Epithelial cell of proximal tubule (primary cell): ENCODE results near the gene GRIA1. TPM values are rescaled to one million over a fixed set of nuclear protein-coding genes. Genes with fewer than 3 reads are reported as not detected.

ENCODE experiments used
- DNase-seq: peaks from one replicate; pipeline ENCODE4 v3.0.0-alpha.2; 2011; ENCODE audit warnings: low read depth
- H3K4me3 ChIP-seq: 2 replicates; pipeline ENCODE4 v1.5.1; 2011; ENCODE audit warnings: low read depth, mild to moderate bottlenecking, low read length
- total RNA-seq: library from RNA; depleted of rRNA; stranded (reverse); fragments of >200 nt; gene quantifications from 2 replicates; pipeline ENCODE4 v1.2.3, GENCODE V29; 2015
- TF ChIP-seq, protein P1 (sequence below): conservative IDR thresholded peaks from 2 replicates; pipeline ENCODE4 v1.5.1; 2012; ENCODE audit warnings: low read depth, mild to moderate bottlenecking, low read length

GRIA1 gene
- total RNA-seq, 1 donor from 2014 or later: not detected

DNA sequence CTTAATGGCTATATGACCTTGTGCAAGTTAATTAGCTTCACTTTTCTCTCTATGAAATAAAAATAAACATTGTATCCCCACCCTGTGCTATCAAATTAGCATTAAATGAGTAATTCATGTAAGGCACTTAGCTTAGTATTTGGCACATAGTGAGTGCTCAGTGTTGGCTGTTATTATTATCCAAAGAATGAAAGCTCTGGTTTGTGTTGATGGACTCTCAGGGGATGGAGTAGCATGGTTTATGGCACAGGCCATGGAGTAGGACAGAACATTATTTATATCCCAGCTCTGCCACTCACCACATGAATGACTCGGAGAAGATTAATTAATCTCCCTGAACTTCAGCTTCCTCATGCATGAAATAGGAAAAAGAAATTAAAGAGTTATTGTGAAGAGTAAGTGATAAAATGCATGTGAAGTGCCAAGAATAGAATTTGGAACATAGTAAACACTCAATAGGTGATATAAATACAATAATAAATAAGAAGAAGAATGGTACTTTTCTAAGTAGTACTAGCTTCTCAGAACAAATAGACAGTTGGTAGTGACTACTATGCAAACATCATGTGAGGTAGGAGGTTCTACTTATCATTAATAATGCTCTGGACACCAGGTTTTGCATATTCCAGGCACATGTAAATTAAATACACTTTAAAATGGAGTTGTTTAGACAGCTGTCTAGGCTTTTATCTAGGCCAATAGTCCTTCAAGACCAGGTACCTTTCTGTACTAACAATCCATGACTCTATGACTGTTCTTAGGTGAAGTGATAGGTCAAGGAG lies 146.4 kb downstream of the GRIA1 start:
- no peak overlapping the region for H3K4me3 ChIP-seq
- TF ChIP-seq, protein P1, sequence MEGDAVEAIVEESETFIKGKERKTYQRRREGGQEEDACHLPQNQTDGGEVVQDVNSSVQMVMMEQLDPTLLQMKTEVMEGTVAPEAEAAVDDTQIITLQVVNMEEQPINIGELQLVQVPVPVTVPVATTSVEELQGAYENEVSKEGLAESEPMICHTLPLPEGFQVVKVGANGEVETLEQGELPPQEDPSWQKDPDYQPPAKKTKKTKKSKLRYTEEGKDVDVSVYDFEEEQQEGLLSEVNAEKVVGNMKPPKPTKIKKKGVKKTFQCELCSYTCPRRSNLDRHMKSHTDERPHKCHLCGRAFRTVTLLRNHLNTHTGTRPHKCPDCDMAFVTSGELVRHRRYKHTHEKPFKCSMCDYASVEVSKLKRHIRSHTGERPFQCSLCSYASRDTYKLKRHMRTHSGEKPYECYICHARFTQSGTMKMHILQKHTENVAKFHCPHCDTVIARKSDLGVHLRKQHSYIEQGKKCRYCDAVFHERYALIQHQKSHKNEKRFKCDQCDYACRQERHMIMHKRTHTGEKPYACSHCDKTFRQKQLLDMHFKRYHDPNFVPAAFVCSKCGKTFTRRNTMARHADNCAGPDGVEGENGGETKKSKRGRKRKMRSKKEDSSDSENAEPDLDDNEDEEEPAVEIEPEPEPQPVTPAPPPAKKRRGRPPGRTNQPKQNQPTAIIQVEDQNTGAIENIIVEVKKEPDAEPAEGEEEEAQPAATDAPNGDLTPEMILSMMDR: no peak
- no peak for DNase-seq

DNA sequence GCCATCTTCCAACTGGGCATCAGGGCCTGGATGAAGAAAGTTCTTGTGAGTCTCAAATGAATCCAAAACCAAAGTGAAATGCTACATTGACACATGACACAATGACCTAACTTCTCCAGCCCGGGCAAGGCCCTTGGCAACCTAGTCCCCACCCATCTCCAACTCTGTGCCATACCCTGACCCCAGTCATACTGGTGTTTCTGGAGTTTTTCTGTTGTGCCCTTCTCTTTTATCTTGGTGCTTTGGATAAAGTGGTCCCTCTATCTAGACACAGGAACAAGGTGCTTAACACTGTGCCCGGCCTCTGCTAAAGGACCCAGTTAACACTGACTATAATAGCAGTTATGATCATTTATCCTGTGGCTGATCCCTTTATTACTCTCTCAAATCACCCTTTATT lies 149.8 kb downstream of the GRIA1 start:
- TF ChIP-seq, protein P1: no peak
- no peak overlapping the region for H3K4me3 ChIP-seq
- no peak for DNase-seq

DNA sequence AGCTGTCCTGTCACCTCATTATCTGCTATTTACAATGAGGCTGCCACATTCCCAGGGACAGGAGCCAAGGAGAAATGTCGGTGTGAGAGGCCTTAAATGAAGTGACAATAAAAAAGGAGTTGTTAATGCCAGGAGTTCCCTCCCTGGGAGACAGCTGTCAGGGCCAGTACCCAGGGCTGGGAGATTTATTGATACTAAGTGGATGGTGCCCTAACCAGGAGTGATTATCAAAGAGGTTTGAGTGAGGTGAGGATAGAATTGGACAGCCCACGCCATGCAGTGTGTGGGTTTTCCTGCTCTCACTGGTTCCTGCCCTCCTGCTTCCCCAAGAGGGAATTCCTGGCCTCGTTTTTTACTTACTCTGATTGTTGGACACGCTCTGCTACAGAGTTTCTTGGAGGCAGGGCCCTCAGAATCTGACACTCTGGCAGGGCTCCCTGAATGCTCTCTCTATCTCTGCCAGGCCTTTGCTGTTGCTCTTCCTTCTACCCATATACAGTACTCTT lies 150.8 kb downstream of the GRIA1 start:
- DNase-seq: no peak
- H3K4me3 ChIP-seq: no peak overlapping the region
- TF ChIP-seq, protein P1: no peak

DNA sequence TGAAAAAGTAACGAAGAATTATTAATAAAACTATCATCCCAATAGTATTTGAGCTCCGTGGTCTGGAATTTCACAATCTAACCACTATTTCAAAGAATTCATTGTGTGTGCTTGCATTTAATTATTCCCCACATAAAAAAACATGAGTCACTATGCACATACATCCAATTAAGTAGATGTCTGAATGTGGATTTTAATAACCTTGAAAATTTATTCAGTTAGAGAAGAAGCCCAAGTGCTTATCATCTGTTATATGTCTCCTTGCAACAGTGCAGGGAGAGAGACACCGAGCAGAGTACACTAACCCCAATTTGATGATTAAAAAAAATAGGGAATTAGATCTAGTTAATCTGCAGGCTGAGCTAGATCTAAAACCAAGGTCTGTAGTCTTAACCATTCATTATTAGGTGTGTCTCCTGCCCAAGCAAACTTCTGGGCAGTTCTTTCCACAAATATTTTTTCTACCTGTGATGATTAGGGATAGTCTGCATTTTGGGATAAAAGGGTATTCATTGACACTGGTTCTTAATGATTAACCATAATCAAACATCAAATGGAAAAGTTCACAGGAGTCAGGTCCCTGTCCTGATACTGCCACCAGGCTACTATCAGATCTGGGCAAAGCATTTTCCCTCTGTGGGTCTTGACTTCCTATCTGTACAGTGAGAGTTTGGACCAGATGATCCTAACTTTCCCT lies 164.2 kb downstream of the GRIA1 start:
- DNase-seq: no peak
- TF ChIP-seq, protein P1: no peak

DNA sequence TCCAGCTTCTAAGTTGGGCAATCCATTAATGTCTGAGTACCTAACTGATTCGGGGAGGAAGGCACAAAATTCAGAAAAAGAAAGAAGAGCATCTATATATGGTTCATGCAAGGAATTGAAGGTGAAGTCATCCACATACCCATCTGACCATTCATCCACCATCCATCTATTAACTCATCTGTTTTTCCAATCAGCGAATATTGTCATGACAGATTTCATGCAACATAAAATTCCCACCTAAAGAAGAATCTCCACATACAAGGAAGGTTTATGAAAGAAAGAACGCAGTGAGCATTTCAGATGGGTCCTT lies 164.7 kb downstream of the GRIA1 start:
- no peak overlapping the region for H3K4me3 ChIP-seq
- TF ChIP-seq, protein P1: no peak
- no peak for DNase-seq

More for the DNA sequence above, 164.2 kb downstream of the GRIA1 start:
- H3K4me3 ChIP-seq: no peak overlapping the region

DNA sequence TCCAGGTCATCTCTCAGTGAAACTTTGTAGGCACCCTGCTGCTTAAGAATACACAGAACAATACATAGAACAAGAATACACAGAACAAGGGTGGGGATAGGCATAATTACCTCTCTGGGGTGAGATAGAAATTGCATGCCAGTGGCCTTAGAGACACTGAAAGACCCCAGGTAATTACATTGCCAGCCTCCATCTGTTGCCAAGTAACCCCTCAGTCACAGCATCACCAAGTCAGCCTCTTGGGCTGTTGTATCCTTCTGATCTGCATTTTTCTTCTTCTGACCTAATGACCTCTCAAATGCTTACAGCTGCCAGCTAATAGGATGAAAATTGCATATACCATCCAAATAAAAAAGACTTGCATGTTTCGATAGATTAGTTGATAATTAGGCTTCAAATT lies 167.7 kb downstream of the GRIA1 start:
- no peak for DNase-seq
- TF ChIP-seq, protein P1: no peak

DNA sequence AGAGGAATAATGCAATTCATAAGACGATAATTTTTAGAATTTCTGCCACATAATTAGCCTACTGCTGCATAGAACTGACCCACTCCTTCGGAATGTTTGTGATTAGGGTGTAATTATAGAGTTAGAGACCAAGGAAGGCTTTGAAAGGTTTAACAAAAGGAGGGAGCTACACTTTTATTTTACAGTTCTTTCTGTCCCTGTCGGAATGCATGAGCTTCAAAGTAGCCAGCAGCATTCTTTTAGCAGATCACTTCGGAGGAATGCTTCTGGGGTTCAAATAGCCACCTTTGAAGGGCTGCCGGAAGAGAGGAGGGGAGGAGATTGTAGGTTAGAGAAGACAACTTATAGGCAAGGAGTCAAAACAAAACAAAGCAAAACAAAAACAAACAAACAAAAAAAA lies 168.1 kb downstream of the GRIA1 start:
- DNase-seq: no peak

More for the DNA sequence above, 167.7 kb downstream of the GRIA1 start:
- H3K4me3 ChIP-seq: no peak overlapping the region

More for the DNA sequence above, 168.1 kb downstream of the GRIA1 start:
- TF ChIP-seq, protein P1: no peak
- H3K4me3 ChIP-seq: no peak overlapping the region
